NCI-H2196 (cell line): ENCODE results near the gene MYRFL.
"Not testable (repeated sequence)": the region's sequence is repeated elsewhere in the genome, so short reads cannot be mapped to it uniquely, and the experiment has no call there.

ENCODE experiments used
- DNase-seq: peaks from one replicate; lab custom pipeline; 2025; ENCODE audit not compliant: unreplicated experiment; lab: John Stamatoyannopoulos, UW

The MYRFL gene

GRCh38 chr12:69840727-69841126 lies 15.7 kb downstream of the MYRFL start:
- DNase-seq, result no peak

GRCh38 chr12:69843608-69844007 lies 18.6 kb downstream of the MYRFL start:
- DNase-seq, result no peak

DNA sequence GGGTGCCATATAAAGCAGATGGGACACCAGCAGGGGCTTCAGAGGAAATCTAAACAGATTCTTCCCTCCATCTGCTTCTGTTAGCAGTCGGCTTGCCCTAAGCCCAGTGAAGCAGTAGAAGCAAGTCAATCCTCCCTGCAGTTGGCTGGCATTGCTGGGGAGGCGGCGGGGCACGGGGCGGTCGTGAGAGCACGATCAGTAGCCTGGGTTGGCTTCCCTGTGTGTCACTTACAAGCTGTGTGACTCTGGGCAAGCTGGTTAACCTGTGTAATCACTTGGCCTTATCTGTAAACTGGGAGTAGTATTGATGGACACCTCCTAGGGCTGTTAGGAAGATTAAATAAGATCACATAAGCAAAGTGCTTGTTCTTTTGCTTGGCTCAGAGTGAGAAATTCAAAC lies 19.4 kb downstream of the MYRFL start:
- no peak for DNase-seq

DNA sequence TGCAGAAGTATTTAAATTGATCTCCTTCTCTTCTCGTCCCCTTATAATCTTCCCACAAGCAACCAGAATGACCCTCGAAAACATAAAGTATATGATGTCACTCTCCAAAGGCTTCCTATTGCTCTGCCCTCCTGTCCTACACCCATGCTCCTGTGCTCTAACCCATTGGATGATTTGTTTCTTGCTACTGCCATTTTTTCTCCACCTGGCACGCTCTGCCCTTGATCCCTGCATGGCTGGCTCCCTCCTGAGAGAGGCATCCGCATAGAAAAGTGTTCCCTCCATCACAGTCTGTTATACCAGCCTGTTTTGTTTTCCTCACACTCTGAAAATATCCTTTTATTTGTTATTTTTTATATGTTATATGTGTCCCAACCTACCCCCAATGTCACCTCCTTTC lies 19.8 kb downstream of the MYRFL start:
- DNase-seq, result no peak

GRCh38 chr12:69846976-69847375 lies 21.9 kb downstream of the MYRFL start:
- no peak for DNase-seq

GRCh38 chr12:69851976-69852375 lies 26.9 kb downstream of the MYRFL start:
- DNase-seq, result no peak

DNA sequence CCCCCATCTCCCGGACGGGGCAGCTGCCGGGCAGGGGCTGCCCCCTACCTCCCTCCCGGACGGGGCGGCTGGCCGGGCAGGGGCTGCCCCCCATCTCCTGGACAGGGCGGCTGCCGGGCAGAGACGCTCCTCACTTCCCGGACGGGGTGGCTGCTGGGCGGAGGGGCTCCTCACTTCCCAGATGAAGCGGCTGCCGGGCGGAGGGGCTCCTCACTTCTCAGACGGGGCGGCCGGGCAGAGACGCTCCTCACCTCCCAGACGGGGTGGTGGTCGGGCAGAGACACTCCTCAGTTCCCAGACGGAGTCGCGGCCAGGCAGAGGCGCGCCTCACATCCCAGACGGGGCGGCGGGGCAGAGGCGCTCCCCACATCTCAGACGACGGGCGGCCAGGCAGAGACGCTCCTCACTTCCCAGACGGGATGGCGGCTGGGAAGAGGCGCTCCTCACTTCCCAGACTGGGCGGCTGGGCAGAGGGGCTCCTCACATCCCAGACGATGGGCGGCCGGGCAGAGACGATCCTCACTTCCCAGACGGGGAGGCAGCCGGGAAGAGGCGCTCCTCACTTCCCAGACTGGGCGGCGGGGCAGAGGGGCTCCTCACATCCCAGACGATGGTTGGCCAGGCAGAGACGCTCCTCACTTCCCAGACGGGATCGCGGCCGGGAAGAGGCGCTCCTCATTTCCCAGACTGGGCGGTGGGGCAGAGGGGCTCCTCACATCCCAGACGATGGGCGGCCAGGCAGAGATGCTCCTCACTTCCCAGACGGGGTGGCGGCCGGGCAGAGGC lies 28.3 kb downstream of the MYRFL start:
- DNase-seq, result not testable (repeated sequence)

- DNase-seq, result no peak
These were observed 41.7 kb downstream of the MYRFL start for GRCh38 chr12:69866698-69867097.

DNA sequence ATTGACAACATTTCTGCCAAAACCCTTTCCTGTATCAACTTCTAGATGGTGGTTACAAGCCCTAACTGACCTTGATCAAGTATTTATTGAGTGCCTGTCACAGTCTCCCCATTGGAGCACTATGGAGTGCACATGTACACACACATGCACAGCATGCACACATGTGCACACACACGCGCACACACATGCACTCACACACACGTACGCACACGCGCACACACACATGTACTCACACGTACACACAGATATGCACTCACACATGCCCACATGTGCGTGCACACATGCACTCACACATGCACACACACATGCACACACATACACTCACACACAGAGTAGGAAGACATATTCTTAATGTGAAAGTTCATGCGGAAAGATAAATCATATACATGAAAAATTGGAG lies 43.7 kb downstream of the MYRFL start:
- DNase-seq, result no peak

- DNase-seq, result no peak
These were observed 47.8 kb downstream of the MYRFL start for GRCh38 chr12:69872804-69873203.

- no peak for DNase-seq
These were observed 48.4 kb downstream of the MYRFL start for GRCh38 chr12:69873429-69873828.

- DNase-seq, result no peak
These were observed 49.6 kb downstream of the MYRFL start for GRCh38 chr12:69874606-69875005.

DNA sequence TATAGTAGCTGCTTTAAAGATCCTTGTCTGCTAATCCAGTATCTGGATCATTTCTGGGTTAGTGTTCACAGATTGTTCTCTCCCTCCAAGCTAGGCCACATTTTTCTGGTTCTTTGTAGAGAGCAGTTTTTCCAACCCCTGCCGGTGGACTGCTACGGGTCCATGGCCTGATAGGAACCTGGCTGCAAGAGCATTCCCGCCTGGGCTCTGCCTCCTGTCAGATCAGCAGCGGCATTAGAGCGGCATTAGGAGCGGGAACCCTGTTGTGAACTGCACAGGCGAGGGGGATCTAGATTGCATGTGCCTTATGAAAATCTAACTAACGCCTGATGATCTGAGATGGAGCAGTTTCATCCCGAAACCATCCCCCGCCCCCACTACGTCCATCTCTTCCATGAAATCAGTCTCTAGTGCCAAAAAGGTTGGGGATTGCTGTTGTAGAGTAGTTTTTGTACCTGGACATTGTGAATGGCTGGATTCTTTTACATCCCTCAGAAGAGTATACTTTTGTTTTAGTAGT lies 50.4 kb downstream of the MYRFL start:
- DNase-seq, result no peak

- peak; percentile 89 for DNase-seq
These were observed 54.3 kb downstream of the MYRFL start for GRCh38 chr12:69879007-69879960.

DNA sequence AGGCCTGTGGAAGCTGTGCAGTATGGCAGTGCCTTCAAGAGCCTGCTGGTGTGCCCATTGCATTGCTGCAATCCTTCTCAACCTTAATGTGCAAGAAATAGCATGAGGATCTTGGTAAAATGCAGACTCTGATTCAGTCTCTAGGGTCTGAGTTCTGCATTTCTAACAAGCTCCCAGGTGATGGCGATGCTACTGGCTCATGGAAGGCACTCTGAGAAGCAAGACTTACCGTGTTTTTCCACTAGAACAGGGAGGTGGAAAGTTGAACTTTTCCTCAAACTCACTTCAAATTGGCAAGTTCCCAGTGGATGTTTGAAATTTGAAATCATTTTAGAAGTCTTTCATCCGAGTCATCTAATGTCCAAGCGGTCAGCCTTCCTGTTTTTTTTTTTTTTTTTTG lies 55.5 kb downstream of the MYRFL start:
- no peak for DNase-seq

DNA sequence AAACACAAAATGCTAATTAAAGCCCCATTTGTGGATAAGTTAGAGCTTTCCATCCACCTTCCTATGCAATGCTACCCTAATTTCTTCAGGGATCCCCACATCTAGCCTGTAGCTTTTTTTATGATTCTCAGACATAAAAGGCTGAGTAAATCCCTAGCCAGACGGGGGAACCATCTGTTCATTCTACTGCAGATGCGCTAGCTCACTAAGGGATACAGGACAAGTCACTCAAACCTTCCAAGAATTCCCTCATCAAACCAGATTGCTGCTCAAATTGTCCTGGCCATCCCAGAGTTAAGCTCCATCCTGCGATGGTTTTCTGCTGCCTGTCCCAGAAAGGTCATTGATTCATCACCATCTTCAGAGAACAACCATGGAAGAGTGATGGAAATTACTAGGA lies 56.7 kb downstream of the MYRFL start:
- DNase-seq, result no peak

DNA sequence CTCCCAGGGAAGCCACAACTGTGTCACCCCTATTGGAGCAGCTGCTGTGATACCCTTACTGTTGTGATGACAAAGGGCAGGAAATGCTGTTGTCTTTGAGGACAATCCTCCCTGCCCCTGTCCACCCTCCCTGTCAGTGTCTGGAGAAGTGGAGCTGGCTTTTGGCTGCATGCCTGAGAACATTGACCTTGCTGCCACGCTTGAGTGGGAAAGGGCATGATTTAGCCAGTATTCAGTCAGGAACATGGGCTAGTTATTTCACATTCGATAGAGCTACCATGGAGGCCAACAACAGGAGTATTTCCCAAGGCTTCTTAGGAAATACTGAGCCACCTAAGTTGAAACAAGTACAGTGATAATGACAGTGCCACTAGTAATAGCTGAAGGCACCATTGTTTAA lies 59.4 kb downstream of the MYRFL start:
- peak; percentile 32 for DNase-seq

DNA sequence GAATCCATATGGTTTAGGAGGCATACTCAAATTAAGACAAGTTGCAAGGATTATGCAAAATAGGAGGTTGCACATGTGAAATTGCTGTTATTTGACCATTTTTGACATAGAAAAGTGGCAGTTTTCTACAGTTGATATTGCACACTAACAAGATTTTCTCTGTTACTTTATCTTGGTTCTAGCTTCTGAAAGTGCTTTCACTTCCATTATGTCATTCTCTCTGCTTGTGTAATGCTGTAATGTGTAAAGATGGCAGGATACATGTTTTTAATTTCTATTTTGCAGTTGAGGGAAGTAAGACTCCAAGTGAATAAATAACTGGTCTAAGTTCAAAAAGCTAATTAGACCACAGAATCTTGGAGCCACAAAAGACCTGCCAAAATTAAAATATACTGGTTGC lies 60.6 kb downstream of the MYRFL start:
- no peak for DNase-seq

DNA sequence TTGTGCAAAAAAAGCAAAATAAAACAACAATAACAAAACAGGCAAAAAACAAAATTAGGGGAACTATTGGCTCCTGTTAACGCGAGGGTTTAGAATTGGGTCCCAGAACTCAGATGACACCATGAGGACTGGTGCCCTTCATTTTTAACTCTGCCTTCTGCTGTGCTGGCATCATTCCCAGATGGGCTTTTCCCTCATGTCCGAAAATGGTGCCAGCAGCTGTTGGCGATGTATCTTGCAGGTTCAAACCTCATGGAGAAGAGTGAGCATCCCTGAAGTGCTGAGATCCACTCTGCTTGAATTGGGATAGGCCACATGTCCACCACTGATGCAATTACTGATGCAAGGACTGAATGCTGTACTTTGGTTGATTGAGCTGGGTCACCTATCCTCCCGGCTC lies 61.1 kb downstream of the MYRFL start:
- peak; percentile 20 for DNase-seq

DNA sequence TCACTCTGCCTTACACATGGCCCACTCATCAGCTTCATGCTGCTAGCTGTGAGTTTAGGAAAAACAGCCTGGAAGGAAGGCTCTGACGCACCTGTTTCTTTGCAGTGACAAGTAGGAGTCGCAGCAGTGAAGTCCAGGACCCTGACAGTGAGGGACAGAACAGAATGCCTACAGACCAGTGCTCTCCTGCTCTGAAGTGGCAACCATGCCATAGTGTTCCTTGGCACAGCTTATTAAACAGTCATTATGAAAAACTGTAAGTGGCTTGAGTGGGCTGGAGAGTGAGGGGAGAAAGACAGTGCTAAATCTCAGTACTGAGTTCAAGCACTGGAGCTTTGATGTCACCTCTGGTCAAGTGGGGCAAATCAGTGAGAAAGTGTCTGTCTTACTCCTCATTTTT lies 61.7 kb downstream of the MYRFL start:
- no peak for DNase-seq

- DNase-seq, result no peak
These were observed 63.9 kb downstream of the MYRFL start for GRCh38 chr12:69888901-69889300.

GRCh38 chr12:69894800-69895383 lies 69.9 kb downstream of the MYRFL start:
- no peak for DNase-seq
